ENCODE data around the gene FGFBP3. TPM values are rescaled to one million over a fixed set of nuclear protein-coding genes. Genes with fewer than 3 reads are reported as not detected.

The FGFBP3 gene
- total and polyA plus RNA-seq, 2 of the 4 experiments (the other 2 are of a cell fraction): under 0.01 to 0.36 TPM

DNA sequence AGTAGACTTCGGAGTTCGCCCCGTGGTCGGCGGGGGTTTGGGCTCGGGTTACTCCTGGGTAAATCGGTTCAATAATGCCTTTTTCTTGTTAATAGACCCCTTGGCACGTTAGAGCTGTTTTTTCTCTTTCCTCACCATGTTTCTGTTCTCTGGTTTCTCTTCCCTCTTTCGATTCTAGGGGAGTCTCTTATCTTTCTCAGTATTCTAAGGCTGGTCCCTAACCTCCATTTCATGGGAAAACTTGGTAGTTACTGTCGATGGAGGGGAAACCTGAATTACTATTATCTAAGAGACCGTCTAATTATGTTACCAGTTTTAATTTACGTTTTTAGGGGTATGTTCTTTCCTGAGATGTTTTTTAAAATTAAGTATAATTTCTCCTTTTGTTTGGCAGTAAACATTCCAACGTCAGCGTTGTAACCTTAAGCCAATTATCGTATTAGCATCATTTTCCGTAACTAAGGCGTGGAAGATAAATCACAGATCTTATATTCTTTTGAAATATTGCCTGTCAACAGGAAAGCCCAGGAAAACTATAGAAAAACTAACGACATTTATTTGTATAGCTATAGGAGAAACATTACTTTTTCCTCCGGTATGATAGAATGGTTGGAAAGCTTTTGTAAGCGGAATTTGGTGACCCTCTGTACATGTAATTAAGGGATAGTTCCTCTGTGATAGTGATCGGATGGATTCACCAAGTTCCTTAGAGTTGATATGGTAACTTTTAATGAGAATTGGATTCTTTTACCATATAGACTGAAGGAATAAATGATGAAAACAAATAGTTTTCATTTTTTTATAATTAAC lies 15.1 kb upstream of the FGFBP3 start:
- intact Hi-C loops (cut with micrococcal nuclease) (no loop called here), dilution Hi-C loops (cut with HindIII; ENCODE audit: low sequenced_read_pairs, unreplicated experiment) (no loop called here), in situ Hi-C loops (cut with MboI; ENCODE audit: low sequenced_read_pairs) (loop anchor here (25.0 kb wide), 2 partner anchors 537 to 1012 kb away; partner anchors contain the start of gene ANKRD1)
- H2AK9ac ChIP-seq (replicated peaks; ENCODE audit: low read depth, low read length, poor library complexity): peak overlapping the region; percentile 89
- no peaks in the 10 kb centered on the region for H3K27me3 ChIP-seq (ENCODE audit: control insufficient read depth, insufficient read depth, low read length)
- CTCF ChIA-PET: interaction anchor here (0.6 to 1.3 kb wide), 5 partner anchors 8 to 289 kb away, joined by 3 to 6 read pairs (median 3); no protein-coding TSS in a partner anchor
- no peaks in the 10 kb centered on the region for H3K9me1 ChIP-seq (ENCODE audit: insufficient read depth, low read length)
- H3K27ac ChIP-seq (ENCODE audit: insufficient read depth, low read length): peak overlapping the region; percentile 93
- H3K23ac ChIP-seq (ENCODE audit: low read depth, low read length): peak overlapping the region; percentile 89
- 0% methylated on average over 7 of the region's 21 CpGs; no CpG with 5 or more reads in 1 of the 2 experiments for WGBS, 2 experiments (ENCODE audit: extremely low coverage in 2 of 2, insufficient read length in 1 of 2)
- peak overlapping the region; percentile 78 for H3K56ac ChIP-seq (ENCODE audit: extremely low read depth, insufficient read depth, low read length)
- H3K4me2 ChIP-seq (ENCODE audit: low read depth, low read length): peak overlapping the region; percentile 95
- H3K4me3 ChIP-seq (ENCODE audit: insufficient read depth, low read depth, low read length): peak overlapping the region; percentile 92
- no peaks in the 10 kb centered on the region for H3K4me1 ChIP-seq (ENCODE audit: control insufficient read depth, insufficient read depth, low read length)
- TSS peak; percentile 47 for BruUV-seq (replicated peaks)
- peak overlapping the region; percentile 86 for H3K14ac ChIP-seq (replicated peaks; ENCODE audit: low read depth, low read length)
- peak overlapping the region; percentile 50; the same call in 1 of the 2 replicates for H4K5ac ChIP-seq (ENCODE audit: low read depth, low read length)
- H3K79me1 ChIP-seq (ENCODE audit: low read depth in 1 of 2, low read length in 2 of 2): peaks cover 0 to 35% of the 10 kb centered on the region in 2 experiments; a peak in 2 of 4 replicates
- no peak overlapping the region for H2AK5ac ChIP-seq (ENCODE audit: low read depth, low read length)
- H4K20me1 ChIP-seq (ENCODE audit: insufficient read depth, low read length): peaks cover 18% of the 10 kb centered on the region; the same call in 1 of the 2 replicates
- DNase-seq: peak; percentile 10
- H4K8ac ChIP-seq (ENCODE audit: low read depth in 2 of 2, low read length in 2 of 2): peak overlapping the region; percentile 78 to 99; a peak in 2 of 4 replicates
- ATAC-seq (ENCODE audit: low read depth): peak; percentile 17
- H2AFZ ChIP-seq (replicated peaks; ENCODE audit: low read length, poor library complexity): peak overlapping the region; percentile 100
- H3K9ac ChIP-seq (ENCODE audit: low read depth, low read length): peak overlapping the region; percentile 97
- H4K91ac ChIP-seq (ENCODE audit: insufficient read depth, low read depth, low read length): peak overlapping the region; percentile 83; the same call in 1 of the 2 replicates
- H2BK15ac ChIP-seq (ENCODE audit: low read depth, low read length): no peak overlapping the region
- H3K9me3 ChIP-seq (ENCODE audit: control insufficient read depth, insufficient read depth, low read length): no peaks in the 10 kb centered on the region; the same call in 1 of the 2 replicates
- no peak overlapping the region for H2BK20ac ChIP-seq (ENCODE audit: low read depth, low read length)
- peaks cover 1% of the 10 kb centered on the region; the same call in 1 of the 2 replicates for H3K36me3 ChIP-seq (ENCODE audit: control insufficient read depth, insufficient read depth, low read length)
- H2BK120ac ChIP-seq (ENCODE audit: low read depth, low read length): no peak overlapping the region
- H3K4ac ChIP-seq (ENCODE audit: low read depth, low read length): peak overlapping the region; percentile 88
- H3K18ac ChIP-seq (ENCODE audit: low read depth, low read length): no peak overlapping the region
- POLR2A ChIA-PET (ENCODE audit: unreplicated experiment): interaction anchor here (0.5 to 0.7 kb wide), 5 partner anchors 13 to 292 kb away, joined by 3 to 5 read pairs (median 4); no protein-coding TSS in a partner anchor
- peak overlapping the region; percentile 96 for H2BK5ac ChIP-seq (ENCODE audit: low read depth, low read length, poor library complexity, severe bottlenecking)
- no peak for TF ChIP-seq CHD1 (IDR thresholded peaks at IDR 0.05; ENCODE audit: low read depth, low read length)
- TF ChIP-seq CEBPB (IDR thresholded peaks at IDR 0.05; ENCODE audit: low read depth, low read length): no peak
- no peak for TF ChIP-seq POLR2A (IDR thresholded peaks at IDR 0.05; ENCODE audit: low read depth, low read length)
- TF ChIP-seq, protein P1, sequence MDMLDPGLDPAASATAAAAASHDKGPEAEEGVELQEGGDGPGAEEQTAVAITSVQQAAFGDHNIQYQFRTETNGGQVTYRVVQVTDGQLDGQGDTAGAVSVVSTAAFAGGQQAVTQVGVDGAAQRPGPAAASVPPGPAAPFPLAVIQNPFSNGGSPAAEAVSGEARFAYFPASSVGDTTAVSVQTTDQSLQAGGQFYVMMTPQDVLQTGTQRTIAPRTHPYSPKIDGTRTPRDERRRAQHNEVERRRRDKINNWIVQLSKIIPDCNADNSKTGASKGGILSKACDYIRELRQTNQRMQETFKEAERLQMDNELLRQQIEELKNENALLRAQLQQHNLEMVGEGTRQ (IDR thresholded peaks at IDR 0.05; ENCODE audit: low read depth, low read length): no peak
- no peak for TF ChIP-seq SMC3 (IDR thresholded peaks at IDR 0.05; ENCODE audit: low read depth, low read length)
- TF ChIP-seq RFX5 (IDR thresholded peaks at IDR 0.05; ENCODE audit: low read depth, low read length): no peak
- TF ChIP-seq, protein P2, sequence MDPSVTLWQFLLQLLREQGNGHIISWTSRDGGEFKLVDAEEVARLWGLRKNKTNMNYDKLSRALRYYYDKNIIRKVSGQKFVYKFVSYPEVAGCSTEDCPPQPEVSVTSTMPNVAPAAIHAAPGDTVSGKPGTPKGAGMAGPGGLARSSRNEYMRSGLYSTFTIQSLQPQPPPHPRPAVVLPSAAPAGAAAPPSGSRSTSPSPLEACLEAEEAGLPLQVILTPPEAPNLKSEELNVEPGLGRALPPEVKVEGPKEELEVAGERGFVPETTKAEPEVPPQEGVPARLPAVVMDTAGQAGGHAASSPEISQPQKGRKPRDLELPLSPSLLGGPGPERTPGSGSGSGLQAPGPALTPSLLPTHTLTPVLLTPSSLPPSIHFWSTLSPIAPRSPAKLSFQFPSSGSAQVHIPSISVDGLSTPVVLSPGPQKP (IDR thresholded peaks at IDR 0.05; ENCODE audit: borderline replicate concordance, low read depth, low read length): no peak
- TF ChIP-seq RAD21 (IDR thresholded peaks at IDR 0.05; ENCODE audit: low read length): no peak
- no peak for TF ChIP-seq MAFK (IDR thresholded peaks at IDR 0.05; ENCODE audit: low read depth, low read length)
- TF ChIP-seq MAZ (IDR thresholded peaks at IDR 0.05; ENCODE audit: borderline replicate concordance, low read depth, low read length): no peak
- TF ChIP-seq FOS (IDR thresholded peaks at IDR 0.05; ENCODE audit: low read depth, low read length): no peak
- TF ChIP-seq BHLHE40 (IDR thresholded peaks at IDR 0.05; ENCODE audit: low read depth, low read length): no peak
- no peak for TF ChIP-seq RCOR1 (IDR thresholded peaks at IDR 0.05; ENCODE audit: insufficient replicate concordance, low read length)
- no peak for TF ChIP-seq MXI1 (IDR thresholded peaks at IDR 0.05; ENCODE audit: borderline replicate concordance, low read depth, low read length)

All from IMR-90 (cell line).